GM19035 (cell line): ENCODE data around the gene PPM1F.

Experiments
- ATAC-seq: cut with Tn5 transposase; IDR thresholded peaks from one replicate; pipeline ENCODE4 v1.9.1; 2021; ENCODE audit not compliant: unreplicated experiment

Gene PPM1F

GRCh38 chr22:21952586-21953571 lies at the start of gene PPM1F:
Gene PPM1F, minus strand, starts transcription at chr22:21952848. Its CDS starts 6,800 bp downstream, at chr22:21946048.
- peak; percentile 65 for ATAC-seq

- no peak for ATAC-seq
Observed at GRCh38 chr22:22001664-22002525, 49.2 kb upstream of the PPM1F start.

GRCh38 chr22:21998595-21999247 lies 46.1 kb upstream of the PPM1F start:
- no peak for ATAC-seq

- no peak for ATAC-seq
Observed at GRCh38 chr22:21996175-21996720, 43.6 kb upstream of the PPM1F start.

GRCh38 chr22:21995660-21996059 lies 43.0 kb upstream of the PPM1F start:
- ATAC-seq, result no peak

GRCh38 chr22:21994881-21995444 lies 42.3 kb upstream of the PPM1F start:
- no peak for ATAC-seq

GRCh38 chr22:21992593-21993237 lies 40.1 kb upstream of the PPM1F start:
- ATAC-seq, result no peak

GRCh38 chr22:21991774-21992173 lies 39.1 kb upstream of the PPM1F start:
- no peak for ATAC-seq

GRCh38 chr22:21991304-21991596 lies 38.6 kb upstream of the PPM1F start:
- no peak for ATAC-seq

- ATAC-seq, result no peak
Observed at GRCh38 chr22:21990445-21991303, 38.0 kb upstream of the PPM1F start.

GRCh38 chr22:21989049-21989448 lies 36.4 kb upstream of the PPM1F start:
- ATAC-seq, result no peak

GRCh38 chr22:21985214-21985613 lies 32.6 kb upstream of the PPM1F start:
- ATAC-seq, result no peak

- no peak for ATAC-seq
Observed at GRCh38 chr22:21984793-21985192, 32.1 kb upstream of the PPM1F start.

- ATAC-seq, result peak; percentile 85
Observed at GRCh38 chr22:21982338-21982965, 29.8 kb upstream of the PPM1F start, which contains the start of gene TOP3B. Gene TOP3B, minus strand, starts transcription at chr22:21982787. Its CDS starts 7,078 bp downstream, at chr22:21975709.

GRCh38 chr22:21981874-21982273 lies 29.2 kb upstream of the PPM1F start:
- no peak for ATAC-seq

- no peak for ATAC-seq
Observed at GRCh38 chr22:21980547-21980946, 27.9 kb upstream of the PPM1F start.

GRCh38 chr22:21978564-21979386 lies 26.1 kb upstream of the PPM1F start:
- ATAC-seq, result no peak

- no peak for ATAC-seq
Observed at GRCh38 chr22:21977814-21978213, 25.2 kb upstream of the PPM1F start.
